Ovary (tissue), 3 donors: ENCODE measurements around the gene CRTC2.

Source experiments
- CTCF ChIP-seq, 3 donors: fragments of 450-650 bp in 2 of 3; fragments of 200-600 bp in 1 of 3; IDR thresholded peaks; one replicate each; pipeline versions ENCODE4 v1.5.1 to v1.8.0; 2016 to 2022; ENCODE audit warnings: antibody characterized with exemption in 3 of 3, mild to moderate bottlenecking in 1 of 3
- EP300 ChIP-seq: sonication (generic); formaldehyde crosslinking; IDR thresholded peaks from one replicate; pipeline ENCODE4 v1.6.1; 2017; ENCODE audit warnings: antibody characterized with exemption
- POLR2A ChIP-seq: fragments of 450-650 bp; IDR thresholded peaks from one replicate; pipeline ENCODE4 v1.6.1; 2017; ENCODE audit warnings: antibody characterized with exemption, mild to moderate bottlenecking, moderate library complexity
- donor health status: DM: no; HTN: no; CAD: no.

GRCh38 chr1:153985341-153985912, 27.0 kb upstream of the CRTC2 start:
- TF ChIP-seq CTCF (IDR thresholded peaks at IDR 0.05) (no peak), EP300 (no peak), POLR2A (peak; percentile 35)
